ENCODE measurements around the gene ETV7. TPM values are rescaled to one million over a fixed set of nuclear protein-coding genes. Genes with fewer than 3 reads are reported as not detected.

Gene ETV7
- total RNA-seq, 2 experiments from 2014 or later, result 0.33 to 0.73 TPM

DNA sequence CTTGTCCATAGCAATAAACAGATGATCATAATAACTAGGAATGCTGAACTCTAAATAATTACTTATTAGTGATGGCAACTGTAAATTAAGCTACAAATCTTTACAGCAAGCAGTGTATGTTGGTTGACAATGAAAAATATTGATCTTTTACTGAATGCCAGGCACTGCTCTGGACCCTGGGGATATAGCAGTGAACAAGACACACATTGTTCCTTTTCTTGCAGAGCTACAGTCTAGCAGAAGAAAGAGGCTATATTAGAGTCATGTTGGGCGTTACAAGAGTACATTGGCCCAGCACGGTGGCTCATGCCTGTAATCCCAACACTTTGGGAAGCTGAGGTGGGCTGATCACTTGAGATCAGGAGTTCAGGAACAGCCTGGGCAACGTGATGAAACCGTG lies 43.7 kb upstream of the ETV7 start:
- POLR2A ChIA-PET, result interaction anchor here (1.4 kb wide), 1 partner anchor 12 kb away, joined by 3 read pairs; the partner anchor contains the start of genes KCTD20 and PXT1

DNA sequence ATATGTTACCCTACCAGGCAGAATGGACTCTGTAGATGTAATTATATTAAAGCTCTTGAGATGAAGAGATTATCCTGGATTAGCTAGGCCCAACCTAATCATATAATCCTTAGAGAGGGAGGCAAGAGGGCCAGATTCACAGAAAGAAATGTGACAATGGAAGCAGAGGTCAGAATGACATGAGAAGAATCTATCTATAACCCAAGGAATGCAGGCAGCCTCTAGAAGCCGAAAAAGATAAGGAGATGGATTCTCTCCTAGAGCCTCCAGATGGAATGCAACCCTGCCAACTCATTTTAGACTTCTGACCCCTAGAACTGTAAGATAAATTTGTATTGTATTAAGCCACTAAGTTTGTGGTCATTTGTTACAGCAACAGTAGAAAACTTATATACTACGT lies 42.9 kb upstream of the ETV7 start:
- Histone ChIP-seq H3K4me1 (ENCODE audit: insufficient read depth, low read length) (no peaks in the 10 kb centered on the region), H3K4me3 (ENCODE audit: low read length) (no peak overlapping the region), H3K36me3 (ENCODE audit: insufficient read depth, low read length) (no peaks in the 10 kb centered on the region), H3K27ac (ENCODE audit: low read depth in 1 of 2, low read length in 2 of 2) (no peak overlapping the region), H3K9me3 (ENCODE audit: control insufficient read depth in 1 of 2, insufficient read depth in 1 of 2, low read length in 2 of 2) (no peaks in the 10 kb centered on the region), H3K27me3 (ENCODE audit: control insufficient read depth in 1 of 2, insufficient read depth in 2 of 2, low read length in 2 of 2) (no peaks in the 10 kb centered on the region)
- CTCF ChIA-PET, result interaction anchor here (0.8 kb wide), 1 partner anchor 20 kb away, joined by 3 read pairs; no protein-coding TSS in a partner anchor
- no peak for ATAC-seq (ENCODE audit: poor library complexity)
- Mint-ChIP-seq H3K4me3 (no peak overlapping the region), H3K4me1 (ENCODE audit: low read depth) (no peaks in the 10 kb centered on the region), H3K9me3 (no peaks in the 10 kb centered on the region), H3K27ac (no peak overlapping the region), H3K36me3 (ENCODE audit: low read depth) (no peaks in the 10 kb centered on the region), H3K27me3 (no peaks in the 10 kb centered on the region)
- DNase-seq, result no peak
- POLR2A ChIA-PET, result interaction anchor here (1.8 kb wide), 1 partner anchor 10 kb away, joined by 6 read pairs; no protein-coding TSS in a partner anchor
- intact Hi-C loops (cut with DNase I, micrococcal nuclease), result no loop called here
- TF ChIP-seq, protein P1, sequence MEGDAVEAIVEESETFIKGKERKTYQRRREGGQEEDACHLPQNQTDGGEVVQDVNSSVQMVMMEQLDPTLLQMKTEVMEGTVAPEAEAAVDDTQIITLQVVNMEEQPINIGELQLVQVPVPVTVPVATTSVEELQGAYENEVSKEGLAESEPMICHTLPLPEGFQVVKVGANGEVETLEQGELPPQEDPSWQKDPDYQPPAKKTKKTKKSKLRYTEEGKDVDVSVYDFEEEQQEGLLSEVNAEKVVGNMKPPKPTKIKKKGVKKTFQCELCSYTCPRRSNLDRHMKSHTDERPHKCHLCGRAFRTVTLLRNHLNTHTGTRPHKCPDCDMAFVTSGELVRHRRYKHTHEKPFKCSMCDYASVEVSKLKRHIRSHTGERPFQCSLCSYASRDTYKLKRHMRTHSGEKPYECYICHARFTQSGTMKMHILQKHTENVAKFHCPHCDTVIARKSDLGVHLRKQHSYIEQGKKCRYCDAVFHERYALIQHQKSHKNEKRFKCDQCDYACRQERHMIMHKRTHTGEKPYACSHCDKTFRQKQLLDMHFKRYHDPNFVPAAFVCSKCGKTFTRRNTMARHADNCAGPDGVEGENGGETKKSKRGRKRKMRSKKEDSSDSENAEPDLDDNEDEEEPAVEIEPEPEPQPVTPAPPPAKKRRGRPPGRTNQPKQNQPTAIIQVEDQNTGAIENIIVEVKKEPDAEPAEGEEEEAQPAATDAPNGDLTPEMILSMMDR (IDR thresholded peaks at IDR 0.05), result no peak

More for the DNA sequence above, 43.7 kb upstream of the ETV7 start:
- H3K9me3 Mint-ChIP-seq, result no peaks in the 10 kb centered on the region
- H3K4me3 Mint-ChIP-seq, result no peak overlapping the region
- intact Hi-C loops (cut with DNase I, micrococcal nuclease), result no loop called here
- H3K27me3 Mint-ChIP-seq, result no peaks in the 10 kb centered on the region
- Histone ChIP-seq H3K4me3 (ENCODE audit: low read length) (no peak overlapping the region), H3K27ac (ENCODE audit: low read depth in 1 of 2, low read length in 2 of 2) (no peak overlapping the region), H3K9me3 (ENCODE audit: control insufficient read depth in 1 of 2, insufficient read depth in 1 of 2, low read length in 2 of 2) (no peaks in the 10 kb centered on the region), H3K4me1 (ENCODE audit: insufficient read depth, low read length) (no peaks in the 10 kb centered on the region), H3K36me3 (ENCODE audit: insufficient read depth, low read length) (no peaks in the 10 kb centered on the region), H3K27me3 (ENCODE audit: control insufficient read depth in 1 of 2, insufficient read depth in 2 of 2, low read length in 2 of 2) (no peaks in the 10 kb centered on the region)
- no peak for DNase-seq
- no peaks in the 10 kb centered on the region for H3K4me1 Mint-ChIP-seq (ENCODE audit: low read depth)
- TF ChIP-seq, protein P1 (IDR thresholded peaks at IDR 0.05), result no peak
- no peaks in the 10 kb centered on the region for H3K36me3 Mint-ChIP-seq (ENCODE audit: low read depth)
- ATAC-seq (ENCODE audit: poor library complexity), result no peak
- H3K27ac Mint-ChIP-seq, result no peak overlapping the region
- CTCF ChIA-PET, result no interaction called here

DNA sequence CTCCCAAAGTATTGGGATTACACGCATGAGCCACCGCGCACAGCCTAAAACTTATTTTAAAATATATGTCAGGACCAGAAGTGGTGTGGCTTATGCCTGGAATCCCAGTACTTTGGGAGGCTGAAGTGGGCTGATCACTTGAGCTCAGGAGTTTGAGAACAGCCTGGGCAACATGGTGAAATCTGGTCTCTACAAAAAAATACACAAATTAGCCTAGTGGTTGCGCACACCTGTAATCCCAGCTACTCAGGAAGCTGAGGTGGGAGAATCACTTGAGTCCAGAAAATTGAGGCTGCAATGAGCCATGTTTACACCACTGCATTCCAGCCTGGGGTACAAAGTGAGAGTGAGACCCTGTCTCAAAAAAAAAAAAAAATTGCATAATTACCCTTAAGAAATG lies 41.4 kb upstream of the ETV7 start:
- intact Hi-C loops (cut with DNase I, micrococcal nuclease), result loop anchor here in 1 of 2 experiments (10.0 kb wide), 1 partner anchor 446 kb away; the partner anchor contains the start of gene PPIL1
- ChIA-PET CTCF (interaction anchor here (0.5 to 1.7 kb wide), 8 partner anchors 11 to 153 kb away, joined by 3 to 4 read pairs (median 3); no protein-coding TSS in a partner anchor), POLR2A (interaction anchor here (0.6 to 1.8 kb wide), 2 partner anchors 11 to 76 kb away, joined by 3 to 6 read pairs; no protein-coding TSS in a partner anchor)
- Mint-ChIP-seq H3K4me3 (no peak overlapping the region), H3K4me1 (ENCODE audit: low read depth) (peaks cover under 1% of the 10 kb centered on the region), H3K9me3 (no peaks in the 10 kb centered on the region), H3K36me3 (ENCODE audit: low read depth) (no peaks in the 10 kb centered on the region), H3K27ac (no peak overlapping the region), H3K27me3 (no peaks in the 10 kb centered on the region)
- H3K4me3 ChIP-seq (ENCODE audit: low read length), result no peak overlapping the region
- peak in 1 of 14 experiments; percentile 12 for DNase-seq
- H3K27me3 ChIP-seq (ENCODE audit: control insufficient read depth in 1 of 2, insufficient read depth in 2 of 2, low read length in 2 of 2), result no peaks in the 10 kb centered on the region
- ATAC-seq (ENCODE audit: poor library complexity), result peak; percentile 48
- H3K9me3 ChIP-seq (ENCODE audit: control insufficient read depth in 1 of 2, insufficient read depth in 1 of 2, low read length in 2 of 2), result no peaks in the 10 kb centered on the region
- H3K36me3 ChIP-seq (ENCODE audit: insufficient read depth, low read length), result no peaks in the 10 kb centered on the region
- no peak overlapping the region for H3K27ac ChIP-seq (ENCODE audit: low read depth in 1 of 2, low read length in 2 of 2)
- TF ChIP-seq, protein P1 (IDR thresholded peaks at IDR 0.05), result peak; percentile 31
- H3K4me1 ChIP-seq (ENCODE audit: insufficient read depth, low read length), result peaks cover 1% of the 10 kb centered on the region
